Activated naive CD8-positive, alpha-beta T cell (primary cell): ENCODE results near the gene GPR183.

ENCODE experiments used
- H3K27ac Mint-ChIP-seq: one replicate; pipeline ENCODE4 v1.8.0; 2021; ENCODE audit warnings: mixed read lengths
- H3K27me3 Mint-ChIP-seq: one replicate; pipeline ENCODE4 v1.8.0; 2021; ENCODE audit warnings: mixed read lengths
- H3K36me3 Mint-ChIP-seq: one replicate; pipeline ENCODE4 v1.8.0; 2021; ENCODE audit warnings: mixed read lengths
- H3K4me1 Mint-ChIP-seq: one replicate; pipeline ENCODE4 v1.8.0; 2021; ENCODE audit warnings: low read depth, mixed read lengths
- H3K4me3 Mint-ChIP-seq: one replicate; pipeline ENCODE4 v1.8.0; 2021; ENCODE audit warnings: mild to moderate bottlenecking, mixed read lengths
- H3K9me3 Mint-ChIP-seq: one replicate; pipeline ENCODE4 v1.8.0; 2021; ENCODE audit warnings: low read depth, mixed read lengths

GPR183 gene

DNA sequence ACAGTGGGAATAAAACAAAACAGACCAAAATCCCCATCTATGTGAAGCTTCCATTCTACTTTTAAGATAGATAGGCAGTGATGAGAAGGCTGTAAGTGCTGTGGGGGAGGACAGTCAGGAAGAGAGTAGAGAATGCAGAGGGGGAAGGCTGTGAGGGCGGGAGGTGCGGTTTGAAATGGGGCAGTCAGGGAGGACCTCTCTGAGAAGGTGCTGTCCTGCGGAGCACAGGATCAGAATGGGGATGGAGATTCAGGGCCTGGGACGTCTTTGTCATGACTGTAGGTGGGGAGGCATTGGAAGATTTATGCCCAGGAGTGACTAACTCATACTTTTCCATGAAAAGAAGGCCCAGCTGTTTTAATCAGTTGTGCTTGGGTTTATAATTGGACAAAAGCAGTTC is 3.9 kb upstream of the GPR183 start:
- peaks cover 94% of the 10 kb centered on the region for H3K4me1 Mint-ChIP-seq
- peaks cover 24% of the 10 kb centered on the region for H3K36me3 Mint-ChIP-seq
- H3K9me3 Mint-ChIP-seq: no peaks in the 10 kb centered on the region
- peak overlapping the region; percentile 74 for H3K4me3 Mint-ChIP-seq
- peak overlapping the region; percentile 98 for H3K27ac Mint-ChIP-seq
- no peaks in the 10 kb centered on the region for H3K27me3 Mint-ChIP-seq

DNA sequence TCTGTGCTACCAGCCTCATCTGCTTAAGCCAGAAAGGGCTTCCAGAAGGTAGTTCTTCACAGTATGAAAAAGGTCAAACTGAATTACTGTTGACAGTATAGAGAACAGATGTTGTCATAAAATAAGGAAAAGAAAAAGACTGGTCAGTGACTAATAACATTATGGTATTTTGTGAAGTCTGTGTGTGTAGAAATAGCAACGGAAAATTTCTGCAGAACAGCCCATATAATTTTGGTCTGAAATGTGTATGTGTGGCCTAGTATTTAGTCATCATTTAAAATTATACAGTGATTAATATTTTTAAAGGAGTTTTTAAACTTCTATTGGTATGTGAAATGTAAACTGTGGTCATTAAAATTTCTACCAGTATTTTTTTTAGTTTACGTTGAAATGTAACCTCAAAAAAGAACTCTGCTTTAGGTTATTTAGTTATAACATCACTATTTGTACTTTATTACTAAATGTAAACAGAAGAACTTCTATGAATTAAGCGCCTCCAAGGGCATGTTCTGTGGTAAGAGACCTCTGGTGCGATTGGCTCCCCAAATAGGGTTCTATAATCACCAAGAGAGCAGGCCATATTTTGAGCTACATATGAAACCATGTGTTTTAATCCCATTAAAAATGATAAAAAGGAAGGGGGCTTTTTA is 3.3 kb upstream of the GPR183 start:
- H3K4me1 Mint-ChIP-seq: peaks cover 95% of the 10 kb centered on the region
- peaks cover 28% of the 10 kb centered on the region for H3K36me3 Mint-ChIP-seq

DNA sequence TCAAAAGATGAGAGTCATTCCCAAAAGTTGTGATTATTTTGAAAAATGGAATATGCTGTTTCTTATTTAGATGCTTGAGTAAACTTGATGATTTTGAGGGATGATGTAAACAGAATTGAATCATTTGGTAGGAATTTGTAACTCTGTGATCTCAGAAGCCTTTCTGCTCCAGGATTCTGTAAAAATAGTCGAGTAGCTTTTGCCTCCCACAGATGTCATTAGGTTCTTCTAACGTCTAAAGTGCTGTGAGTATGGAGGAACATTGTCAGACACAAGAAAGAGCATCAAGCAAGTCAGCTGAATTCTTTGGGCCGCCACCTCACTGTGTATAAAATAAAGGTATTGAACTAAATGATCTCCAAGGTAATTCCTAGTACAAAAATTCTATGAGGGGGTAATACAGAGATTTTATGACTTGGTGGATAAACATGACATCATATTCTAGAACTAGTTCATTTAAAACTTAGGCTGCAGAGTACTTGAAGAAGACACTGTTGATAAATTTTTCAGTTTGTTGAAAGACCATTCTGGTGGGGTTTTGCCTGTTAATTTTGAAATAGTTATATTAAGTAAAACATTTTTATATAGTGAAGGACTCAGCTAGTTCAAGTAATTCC is 1.4 kb upstream of the GPR183 start:
- Mint-ChIP-seq H3K27ac (peak overlapping the region; percentile 95), H3K4me3 (peak overlapping the region; percentile 85), H3K9me3 (no peaks in the 10 kb centered on the region), H3K4me1 (peaks cover 93% of the 10 kb centered on the region), H3K27me3 (no peaks in the 10 kb centered on the region), H3K36me3 (peaks cover 26% of the 10 kb centered on the region)

More for the DNA sequence above, 3.3 kb upstream of the GPR183 start:
- Mint-ChIP-seq H3K27me3 (no peaks in the 10 kb centered on the region), H3K9me3 (no peaks in the 10 kb centered on the region), H3K27ac (peak overlapping the region; percentile 98), H3K4me3 (peak overlapping the region; percentile 74)

DNA sequence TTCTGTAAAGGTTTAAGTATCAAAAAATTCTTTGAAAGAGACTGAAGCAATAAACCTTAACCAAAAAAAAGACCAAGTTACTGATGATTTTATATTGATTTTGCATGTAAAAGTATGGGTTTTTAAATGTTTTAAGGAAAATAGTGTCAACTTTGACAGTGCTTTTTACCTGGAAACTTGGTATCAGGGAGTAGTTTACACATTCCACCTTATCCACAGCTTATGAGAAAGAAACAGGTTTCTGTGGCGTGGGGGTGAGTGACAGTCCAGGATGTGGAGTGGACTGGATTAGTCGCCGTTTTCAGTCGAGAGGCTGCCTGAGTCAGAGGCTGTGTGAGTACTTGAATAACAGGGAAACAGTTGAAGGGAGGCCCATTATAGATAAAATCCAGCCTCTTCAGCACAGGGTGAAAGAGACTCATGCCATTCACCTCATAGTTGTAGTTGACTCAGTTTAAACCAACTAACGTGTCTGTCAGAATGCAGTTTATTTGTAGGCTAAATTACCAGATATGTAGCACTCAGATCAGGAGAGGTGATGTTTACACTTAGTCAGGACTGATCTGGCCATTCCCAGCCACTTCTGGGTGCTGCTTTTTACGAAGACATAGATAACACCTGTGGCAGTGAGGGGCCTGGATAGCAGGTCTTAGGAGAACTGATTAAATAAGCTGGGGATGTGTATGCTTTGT is 595 bp upstream of the GPR183 start:
- H3K4me1 Mint-ChIP-seq: peaks cover 93% of the 10 kb centered on the region
- peaks cover 26% of the 10 kb centered on the region for H3K36me3 Mint-ChIP-seq

DNA sequence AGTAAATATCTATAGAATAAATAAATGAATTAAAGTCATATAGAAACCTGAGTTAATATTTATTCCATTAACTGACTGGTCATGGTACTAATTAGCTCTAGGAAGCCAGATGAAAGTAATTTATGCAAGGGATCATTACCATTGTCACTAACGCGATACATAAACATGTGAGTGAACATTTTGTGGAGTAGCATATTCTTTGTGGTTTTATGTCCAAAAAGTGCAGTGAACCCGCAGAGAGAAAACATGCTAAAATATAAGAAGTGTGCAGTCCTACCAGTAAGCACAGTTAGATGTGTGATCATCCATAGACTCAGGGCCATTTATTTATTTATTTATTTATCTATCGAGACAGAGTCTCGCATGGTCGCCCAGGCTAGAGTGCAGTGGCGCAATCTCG is 1.6 kb downstream of the GPR183 start:
- Mint-ChIP-seq H3K36me3 (peaks cover 19% of the 10 kb centered on the region), H3K27ac (peak overlapping the region; percentile 95), H3K9me3 (no peaks in the 10 kb centered on the region)

More for the DNA sequence above, 595 bp upstream of the GPR183 start:
- Mint-ChIP-seq H3K9me3 (no peaks in the 10 kb centered on the region), H3K4me3 (peak overlapping the region; percentile 85), H3K27me3 (no peaks in the 10 kb centered on the region), H3K27ac (peak overlapping the region; percentile 95)

DNA sequence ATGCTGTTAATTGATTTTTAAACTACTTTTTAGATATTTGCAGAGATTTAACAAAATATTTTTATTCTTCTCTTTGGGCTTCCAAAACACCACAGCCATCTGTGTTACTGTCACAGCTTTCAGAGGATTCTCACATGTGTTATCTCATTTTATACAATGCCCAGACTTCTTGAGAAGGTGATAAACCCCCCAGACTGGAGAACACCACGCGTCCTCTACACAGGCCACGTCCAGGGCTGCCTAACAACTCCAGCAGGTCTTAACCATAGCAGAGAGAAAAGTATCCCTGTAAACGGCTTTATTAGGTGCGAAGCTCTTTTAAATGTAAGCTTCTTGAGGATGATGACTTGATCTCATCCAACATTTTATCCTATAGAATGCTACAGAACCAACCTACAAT is 2.0 kb downstream of the GPR183 start:
- Mint-ChIP-seq H3K27me3 (no peaks in the 10 kb centered on the region), H3K27ac (peak overlapping the region; percentile 75), H3K36me3 (peaks cover 19% of the 10 kb centered on the region), H3K4me1 (peaks cover 86% of the 10 kb centered on the region), H3K9me3 (no peaks in the 10 kb centered on the region), H3K4me3 (peak overlapping the region; percentile 85)

More for the DNA sequence above, 1.6 kb downstream of the GPR183 start:
- Mint-ChIP-seq H3K4me3 (peak overlapping the region; percentile 85), H3K27me3 (no peaks in the 10 kb centered on the region), H3K4me1 (peaks cover 86% of the 10 kb centered on the region)

DNA sequence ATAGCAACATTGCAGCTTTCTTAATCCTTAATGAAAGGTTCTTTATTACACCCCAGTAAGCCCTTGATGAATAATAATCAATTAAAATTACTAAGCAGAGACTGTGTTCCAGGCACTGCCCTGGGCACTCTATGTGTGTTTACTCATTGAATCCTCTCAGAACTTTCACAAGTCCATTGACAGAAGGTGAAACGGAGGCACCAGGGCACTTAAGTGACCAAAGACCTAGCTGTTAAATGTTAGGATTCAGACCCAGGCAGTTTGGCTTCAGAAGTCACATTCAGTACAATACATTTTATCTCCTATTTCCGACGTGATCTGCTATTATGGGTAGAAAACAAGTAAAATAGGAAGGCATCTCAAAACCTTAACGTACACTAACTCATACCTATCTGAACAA is 2.7 kb downstream of the GPR183 start:
- Mint-ChIP-seq H3K27ac (peak overlapping the region; percentile 89), H3K4me1 (peaks cover 86% of the 10 kb centered on the region), H3K9me3 (no peaks in the 10 kb centered on the region), H3K4me3 (peak overlapping the region; percentile 85), H3K36me3 (peaks cover 19% of the 10 kb centered on the region), H3K27me3 (no peaks in the 10 kb centered on the region)

DNA sequence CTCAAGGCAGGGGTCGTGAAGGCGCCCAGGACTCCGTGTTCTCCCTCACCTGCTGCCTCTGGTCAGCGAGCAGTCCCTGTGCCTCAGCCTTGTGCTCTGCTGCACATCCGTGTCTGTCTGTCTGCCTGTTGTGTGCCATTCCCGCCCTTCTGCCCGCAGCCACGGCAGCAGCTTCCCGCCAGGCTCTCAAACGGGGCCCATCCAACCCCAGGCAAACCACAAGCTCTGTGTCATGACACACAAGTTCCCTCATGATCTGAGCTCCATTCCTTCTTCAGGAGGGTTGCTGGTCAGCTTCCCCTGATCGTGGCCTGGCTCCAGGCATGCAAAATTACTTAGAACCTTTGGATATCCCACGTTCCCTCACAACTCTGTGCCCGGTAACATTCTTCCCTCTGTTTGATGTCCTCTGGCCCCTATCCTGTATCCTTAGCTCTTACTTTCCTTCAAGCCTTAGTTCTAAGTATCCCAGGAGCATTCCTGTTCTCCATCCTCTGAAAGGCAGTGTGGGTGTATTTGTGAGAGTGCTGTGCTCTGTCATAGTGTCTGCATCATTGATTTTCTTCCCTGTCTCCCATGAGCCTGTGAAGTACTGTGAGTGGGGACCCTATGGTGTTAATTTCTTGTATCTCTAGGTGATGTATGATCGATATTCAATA is 3.2 kb downstream of the GPR183 start:
- Mint-ChIP-seq H3K4me1 (peaks cover 86% of the 10 kb centered on the region), H3K36me3 (peaks cover 22% of the 10 kb centered on the region)

DNA sequence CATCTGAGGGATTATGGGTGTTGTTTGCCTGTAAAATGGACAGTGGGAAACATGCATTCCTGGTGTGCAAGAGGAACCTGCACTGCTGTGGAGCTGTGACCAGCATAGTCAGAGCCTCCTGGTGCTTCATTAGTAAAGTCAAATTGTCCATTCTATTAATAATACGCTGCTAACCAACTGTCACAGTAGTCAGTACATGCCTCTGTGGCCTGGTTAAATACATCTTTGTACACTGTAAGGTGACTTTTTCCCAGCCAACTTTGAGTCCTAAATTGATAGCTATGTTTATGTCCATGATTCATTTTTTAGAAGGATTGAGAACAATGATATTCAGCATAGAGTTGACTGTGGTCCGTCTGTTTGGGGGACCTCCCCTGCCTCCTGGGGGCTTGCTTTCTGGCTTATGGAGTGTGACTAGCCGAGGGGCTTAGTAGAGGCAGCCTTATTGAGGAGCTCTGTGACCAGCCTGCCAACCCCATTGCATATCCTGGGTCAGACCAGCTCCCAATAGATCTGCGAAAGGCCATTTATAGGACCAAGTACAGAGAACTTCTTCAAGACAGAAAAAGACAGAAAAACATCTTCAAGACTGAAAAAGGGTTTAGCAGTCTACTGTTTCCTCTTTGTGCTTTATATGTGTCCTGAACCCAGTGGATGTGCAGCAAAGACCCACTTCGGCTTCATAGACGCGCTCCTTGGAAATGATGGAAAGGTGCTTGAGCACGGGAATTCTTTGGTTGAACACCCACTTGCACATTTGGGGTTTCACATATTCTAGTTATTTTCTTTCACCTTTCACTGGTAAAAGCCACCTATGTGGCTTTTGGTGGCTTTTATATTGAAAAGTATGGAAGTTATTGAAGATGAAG is 4.3 kb downstream of the GPR183 start:
- Mint-ChIP-seq H3K9me3 (no peaks in the 10 kb centered on the region), H3K36me3 (peaks cover 15% of the 10 kb centered on the region), H3K4me3 (peak overlapping the region; percentile 85), H3K27ac (peak overlapping the region; percentile 89), H3K4me1 (peaks cover 86% of the 10 kb centered on the region), H3K27me3 (no peaks in the 10 kb centered on the region)

More for the DNA sequence above, 3.2 kb downstream of the GPR183 start:
- Mint-ChIP-seq H3K9me3 (no peaks in the 10 kb centered on the region), H3K4me3 (peak overlapping the region; percentile 85), H3K27ac (peak overlapping the region; percentile 89), H3K27me3 (no peaks in the 10 kb centered on the region)

DNA sequence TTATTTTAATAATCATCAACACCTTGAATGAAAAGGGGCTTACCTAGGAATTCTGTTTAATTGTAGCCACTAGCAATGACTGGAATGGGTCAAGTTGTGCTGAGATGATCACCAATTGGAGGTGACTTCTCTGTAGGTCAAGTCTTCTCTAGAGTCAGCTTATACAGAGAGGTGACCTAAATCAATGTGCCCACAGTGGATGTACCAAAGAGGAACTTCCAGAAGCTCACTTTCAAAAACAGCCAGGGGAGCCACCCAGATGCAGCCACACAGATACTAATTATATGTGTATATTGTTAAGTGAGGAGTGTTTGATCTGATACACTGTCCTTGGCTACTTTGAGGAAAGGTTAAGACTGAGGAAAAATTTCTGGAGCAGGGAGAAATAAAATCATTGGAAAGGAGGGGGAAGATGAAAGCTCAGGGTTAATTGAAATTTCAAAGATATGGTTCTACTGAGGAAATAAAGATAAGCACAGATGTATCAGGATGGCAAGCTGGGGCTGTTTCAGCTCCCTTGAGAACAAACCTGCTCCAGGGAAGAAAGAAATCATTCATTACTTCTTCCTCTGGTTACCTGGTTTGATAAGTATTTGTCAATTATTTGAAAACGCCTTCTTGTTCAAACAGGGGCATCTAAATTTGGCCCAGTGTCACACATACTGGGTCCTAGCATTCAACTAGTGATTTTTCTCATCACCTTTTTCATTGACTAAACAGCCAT is 5.1 kb downstream of the GPR183 start:
- peak overlapping the region; percentile 89 for H3K27ac Mint-ChIP-seq
- H3K4me3 Mint-ChIP-seq: peak overlapping the region; percentile 85
- H3K36me3 Mint-ChIP-seq: peaks cover 15% of the 10 kb centered on the region
- peaks cover 86% of the 10 kb centered on the region for H3K4me1 Mint-ChIP-seq
- no peaks in the 10 kb centered on the region for H3K9me3 Mint-ChIP-seq
- no peaks in the 10 kb centered on the region for H3K27me3 Mint-ChIP-seq

DNA sequence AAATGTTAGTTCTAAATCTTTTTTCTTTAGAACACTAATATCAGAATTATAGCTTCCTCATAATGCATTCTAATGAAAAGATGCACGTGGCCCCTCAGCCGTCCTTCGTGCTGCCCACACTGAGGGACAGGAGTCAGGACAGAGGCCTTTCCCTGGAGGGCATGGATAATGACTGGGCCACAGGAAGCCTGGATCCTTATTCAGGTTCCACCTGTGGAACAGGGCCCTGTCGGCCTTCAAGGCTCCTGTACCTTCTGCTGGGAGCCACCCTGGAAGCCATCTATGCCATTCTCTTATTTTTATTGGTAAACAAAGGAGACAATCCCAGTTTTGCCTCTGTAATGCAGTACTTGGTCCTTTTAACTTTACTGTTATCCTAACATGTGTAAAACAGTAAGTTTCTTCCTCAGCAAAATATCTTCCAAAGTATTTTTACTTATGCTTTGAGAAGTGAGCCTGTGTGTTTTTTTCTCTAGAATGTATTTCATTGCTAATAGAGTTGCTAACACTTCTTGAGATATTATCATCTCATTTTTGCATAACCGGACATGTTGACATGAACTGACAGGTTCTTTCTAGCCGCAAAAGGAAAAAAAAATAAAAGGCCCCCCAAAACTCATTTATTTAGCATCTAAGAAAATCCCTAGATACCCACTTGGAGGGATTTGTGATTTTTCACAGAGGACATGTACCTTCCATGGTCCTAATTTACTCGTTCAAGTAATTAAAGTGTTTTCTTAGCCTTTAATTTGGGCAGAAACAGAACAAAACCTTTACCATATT is 6.0 kb downstream of the GPR183 start:
- Mint-ChIP-seq H3K36me3 (peaks cover 14% of the 10 kb centered on the region), H3K4me1 (peaks cover 86% of the 10 kb centered on the region), H3K9me3 (no peaks in the 10 kb centered on the region), H3K27ac (peak overlapping the region; percentile 64), H3K4me3 (peak overlapping the region; percentile 68), H3K27me3 (no peaks in the 10 kb centered on the region)

DNA sequence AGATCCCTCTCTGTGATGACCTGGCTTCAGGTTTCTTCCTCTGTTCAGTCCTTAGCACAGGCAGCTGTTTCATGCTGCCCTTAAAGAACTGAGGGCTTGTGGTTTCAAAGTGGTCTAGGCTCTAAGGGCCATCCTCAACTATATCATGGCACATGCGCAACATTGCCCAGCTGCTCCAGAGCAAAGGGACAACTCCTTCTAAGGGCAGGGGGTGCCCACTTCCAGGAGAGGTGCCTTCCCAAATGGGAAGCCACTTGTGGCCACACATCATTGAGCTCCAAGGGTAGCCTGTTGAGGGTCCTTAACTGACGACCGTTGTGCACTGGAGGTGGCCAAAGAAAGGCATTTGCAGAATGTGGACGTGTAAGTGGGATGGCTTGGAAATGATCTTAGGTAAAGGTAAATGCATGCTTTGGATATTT is 7.3 kb downstream of the GPR183 start:
- H3K36me3 Mint-ChIP-seq: peaks cover 19% of the 10 kb centered on the region

DNA sequence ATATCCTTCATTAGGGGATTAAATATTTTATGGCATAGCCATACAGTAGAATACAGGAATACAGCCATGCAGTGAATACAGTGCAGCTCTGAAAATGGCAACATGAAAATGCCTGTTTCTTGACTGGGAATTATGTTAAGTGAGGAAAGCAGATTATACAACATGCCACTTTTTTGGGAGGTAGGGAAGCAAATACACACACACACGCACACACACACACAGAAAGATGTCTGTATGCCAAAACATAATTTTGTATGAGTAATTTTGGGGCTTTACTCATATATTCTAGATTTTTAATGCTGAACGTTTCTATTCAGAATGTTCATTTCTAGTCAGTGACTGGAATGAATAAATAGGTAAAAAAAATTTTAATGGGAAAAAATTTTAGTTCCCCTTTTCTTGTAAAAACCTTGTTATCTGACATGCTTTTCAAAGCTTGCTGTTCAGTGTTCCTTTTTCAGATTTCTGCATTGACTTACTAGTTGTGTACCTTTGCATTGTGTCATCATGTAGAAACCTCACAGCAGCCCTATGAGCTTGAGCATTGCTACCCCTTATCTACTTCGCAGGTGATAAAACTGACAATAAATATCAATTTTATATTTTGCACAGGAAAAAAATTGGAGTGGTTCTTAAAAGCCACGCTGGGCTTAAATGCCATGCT is 7.8 kb downstream of the GPR183 start:
- Mint-ChIP-seq H3K4me3 (peak overlapping the region; percentile 60), H3K27me3 (no peaks in the 10 kb centered on the region), H3K27ac (peak overlapping the region; percentile 75), H3K9me3 (no peaks in the 10 kb centered on the region), H3K4me1 (peaks cover 85% of the 10 kb centered on the region), H3K36me3 (peaks cover 20% of the 10 kb centered on the region)

More for the DNA sequence above, 7.3 kb downstream of the GPR183 start:
- Mint-ChIP-seq H3K27ac (peak overlapping the region; percentile 59), H3K9me3 (no peaks in the 10 kb centered on the region), H3K4me1 (peaks cover 87% of the 10 kb centered on the region), H3K4me3 (peak overlapping the region; percentile 60), H3K27me3 (no peaks in the 10 kb centered on the region)
